Left lung (tissue), 10 donors: Measurements from ENCODE around the gene ATXN1. TPM values are rescaled to one million over a fixed set of nuclear protein-coding genes. Genes with fewer than 3 reads are reported as not detected.
A peak's percentile ranks its signal among the peaks of the same experiment; 100 is the strongest.

Experiments used
- ATAC-seq: fragments of 200-7000 bp; cut with Tn5 transposase; one replicate; pipeline ENCODE4 v1.9.1; 2020; ENCODE audit warnings: moderate library complexity
- DNase-seq, 4 donors: peaks; one replicate each; pipeline ENCODE4 v3.0.0-alpha.2; 2013 to 2020
- H3K27ac ChIP-seq, 2 donors: fragments of 200-600 bp; sonication (generic) in 1 of 2; one replicate each; pipeline versions ENCODE4 v1.5.0 to v1.8.0; 2020 to 2021
- H3K27me3 ChIP-seq, 2 donors: fragments of 200-600 bp; sonication (generic) in 1 of 2; one replicate each; pipeline versions ENCODE4 v1.5.0 to v1.8.0; 2020 to 2021
- H3K36me3 ChIP-seq, 2 donors: fragments of 200-600 bp; sonication (generic) in 1 of 2; one replicate each; pipeline versions ENCODE4 v1.5.0 to v1.8.0; 2020 to 2021
- H3K4me1 ChIP-seq, 2 donors: fragments of 200-600 bp; one replicate each; pipeline ENCODE4 v1.8.0; 2021
- H3K4me3 ChIP-seq, 2 donors: fragments of 200-600 bp; sonication (generic) in 1 of 2; one replicate each; pipeline versions ENCODE4 v1.5.0 to v1.8.0; 2020 to 2021; ENCODE audit warnings: mild to moderate bottlenecking in 1 of 2
- H3K9me3 ChIP-seq, 2 donors: fragments of 200-600 bp; sonication (generic) in 1 of 2; one replicate each; pipeline versions ENCODE4 v1.5.0 to v1.8.0; 2020 to 2021
- intact Hi-C, 2 donors: fragments of 100-400 bp; cut with DNase I; formaldehyde crosslinking; loops; one replicate each; pipeline versions ENCODE4 v1.11.2 to v1.14.2; 2022
- polyA plus RNA-seq, 6 donors: library from polyadenylated mRNA; unstranded; fragments of 120-200 nt; gene quantifications; one replicate each; pipeline ENCODE4 v1.2.1, GENCODE V29; 2013; ENCODE audit not compliant: insufficient read length in 6 of 6
- total RNA-seq, 2 donors: library from RNA; stranded (reverse); fragmentation: NEBNext Ultra II Directional; extraction: Animal tissue kit (Norgen Biotek cat#: 25700); gene quantifications; one replicate each; pipeline ENCODE4 v1.2.1, GENCODE V29; 2021
- TF ChIP-seq, protein P1 (sequence below), 2 donors: fragments of 200-600 bp; sonication (generic) in 1 of 2; IDR thresholded peaks; one replicate each; pipeline versions ENCODE4 v1.5.0 to v1.8.0; 2021; ENCODE audit warnings: antibody characterized with exemption in 2 of 2
- donor health status: DM: no; HTN: yes; CAD: no.
- donor health status: DM: no; HTN: no; CAD: no.

ATXN1 gene
- total and polyA plus RNA-seq, 8 donors, result 23.3 to 67.4 (median 27.3) TPM

DNA sequence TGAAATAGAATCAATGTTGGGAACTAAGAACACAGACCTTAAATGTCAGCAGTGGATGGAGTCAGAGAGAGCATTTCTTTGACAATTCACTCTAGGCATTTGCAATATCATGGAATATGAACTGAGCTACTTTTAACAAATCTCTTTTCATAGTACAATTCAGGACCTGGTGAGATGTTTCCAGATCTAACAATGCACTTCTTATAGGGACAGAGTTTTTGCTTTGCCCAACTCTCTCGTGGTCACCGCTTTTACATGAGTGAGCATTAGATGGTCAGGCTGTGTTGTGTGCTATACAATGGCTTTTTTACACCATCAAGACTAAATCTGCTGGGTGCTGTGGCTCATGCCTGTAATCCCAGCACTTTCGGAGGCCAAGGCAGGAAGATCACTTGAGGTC is 233.6 kb downstream of the ATXN1 start:
- H3K27ac ChIP-seq, result no peak overlapping the region
- intact Hi-C loops, result no loop called here
- TF ChIP-seq, protein P1, sequence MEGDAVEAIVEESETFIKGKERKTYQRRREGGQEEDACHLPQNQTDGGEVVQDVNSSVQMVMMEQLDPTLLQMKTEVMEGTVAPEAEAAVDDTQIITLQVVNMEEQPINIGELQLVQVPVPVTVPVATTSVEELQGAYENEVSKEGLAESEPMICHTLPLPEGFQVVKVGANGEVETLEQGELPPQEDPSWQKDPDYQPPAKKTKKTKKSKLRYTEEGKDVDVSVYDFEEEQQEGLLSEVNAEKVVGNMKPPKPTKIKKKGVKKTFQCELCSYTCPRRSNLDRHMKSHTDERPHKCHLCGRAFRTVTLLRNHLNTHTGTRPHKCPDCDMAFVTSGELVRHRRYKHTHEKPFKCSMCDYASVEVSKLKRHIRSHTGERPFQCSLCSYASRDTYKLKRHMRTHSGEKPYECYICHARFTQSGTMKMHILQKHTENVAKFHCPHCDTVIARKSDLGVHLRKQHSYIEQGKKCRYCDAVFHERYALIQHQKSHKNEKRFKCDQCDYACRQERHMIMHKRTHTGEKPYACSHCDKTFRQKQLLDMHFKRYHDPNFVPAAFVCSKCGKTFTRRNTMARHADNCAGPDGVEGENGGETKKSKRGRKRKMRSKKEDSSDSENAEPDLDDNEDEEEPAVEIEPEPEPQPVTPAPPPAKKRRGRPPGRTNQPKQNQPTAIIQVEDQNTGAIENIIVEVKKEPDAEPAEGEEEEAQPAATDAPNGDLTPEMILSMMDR (IDR thresholded peaks at IDR 0.05), result no peak

DNA sequence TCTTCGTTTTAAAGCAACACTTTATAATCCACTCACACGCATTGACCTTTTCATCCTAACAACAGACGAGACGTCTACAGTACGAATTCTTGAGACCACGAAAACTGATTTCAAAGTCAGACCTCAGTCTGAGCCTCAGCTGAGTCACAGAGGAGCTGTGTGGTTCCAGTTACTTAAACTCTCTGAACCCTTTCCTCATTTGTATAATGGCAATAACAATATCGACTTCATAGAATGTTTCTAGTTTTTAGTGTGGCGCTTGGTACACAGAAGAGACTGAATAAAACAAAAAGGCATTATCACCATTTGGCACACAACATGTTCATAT is 236.9 kb downstream of the ATXN1 start:
- peaks cover 0 to 29% of the 10 kb centered on the region in 2 donors for H3K36me3 ChIP-seq
- ATAC-seq (peak; percentile 67), DNase-seq (no peak)
- H3K4me1 ChIP-seq, result no peaks in the 10 kb centered on the region
- intact Hi-C loops, result no loop called here
- no peak overlapping the region for H3K27ac ChIP-seq
- no peaks in the 10 kb centered on the region for H3K27me3 ChIP-seq
- TF ChIP-seq, protein P1 (IDR thresholded peaks at IDR 0.05), result no peak
- no peaks in the 10 kb centered on the region for H3K9me3 ChIP-seq
- H3K4me3 ChIP-seq, result no peak overlapping the region

More for the DNA sequence above, 233.6 kb downstream of the ATXN1 start:
- DNase-seq (no peak), ATAC-seq (no peak)
- Histone ChIP-seq H3K4me3 (no peak overlapping the region), H3K9me3 (no peaks in the 10 kb centered on the region), H3K4me1 (no peaks in the 10 kb centered on the region), H3K27me3 (no peaks in the 10 kb centered on the region), H3K36me3 (peaks cover 0 to 7% of the 10 kb centered on the region in 2 donors)

DNA sequence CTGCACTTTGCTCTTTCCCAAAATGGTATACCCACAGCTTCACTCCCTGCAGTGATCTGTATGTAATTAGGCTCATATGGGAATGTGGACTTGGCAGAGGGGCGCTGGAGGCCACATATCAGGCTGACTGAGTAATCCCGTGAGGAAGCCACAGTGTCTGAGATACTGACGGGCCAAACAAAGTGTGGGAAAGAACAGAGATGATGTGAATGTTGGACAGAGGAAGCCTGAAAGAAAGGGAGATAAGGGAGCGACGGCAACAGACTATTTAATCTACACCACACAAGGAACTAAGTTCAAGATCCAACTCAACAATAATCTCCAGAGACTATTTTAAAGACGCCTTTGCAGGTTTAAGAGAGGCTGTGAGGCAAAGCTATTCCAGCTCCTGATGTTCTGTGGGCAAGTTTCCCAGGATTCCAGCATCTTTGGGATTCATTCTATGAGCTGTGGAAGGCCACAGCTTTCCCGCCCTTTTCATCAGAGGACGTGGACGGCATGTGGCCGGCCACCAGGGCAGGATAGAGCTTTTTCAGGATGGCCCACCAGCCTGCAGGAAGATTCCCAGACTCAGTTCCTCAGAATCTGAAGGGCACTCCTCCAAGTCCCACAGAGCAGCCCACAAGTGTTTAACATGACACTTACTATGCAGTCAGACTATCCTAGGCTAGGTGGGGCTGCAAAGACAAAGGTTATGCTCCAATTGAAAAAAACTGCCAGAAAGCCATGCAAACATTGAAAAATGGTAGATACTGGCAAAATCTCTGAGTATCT is 237.5 kb downstream of the ATXN1 start:
- intact Hi-C loops, result no loop called here
- no peaks in the 10 kb centered on the region for H3K9me3 ChIP-seq
- no peaks in the 10 kb centered on the region for H3K27me3 ChIP-seq
- H3K36me3 ChIP-seq, result peaks cover 0 to 29% of the 10 kb centered on the region in 2 donors
- no peak overlapping the region for H3K4me3 ChIP-seq
- no peak overlapping the region for H3K27ac ChIP-seq
- TF ChIP-seq, protein P1 (IDR thresholded peaks at IDR 0.05), result no peak
- ATAC-seq, result peak; percentile 72
- peak in 1 of 4 donors; percentile 28 for DNase-seq
- no peaks in the 10 kb centered on the region for H3K4me1 ChIP-seq

DNA sequence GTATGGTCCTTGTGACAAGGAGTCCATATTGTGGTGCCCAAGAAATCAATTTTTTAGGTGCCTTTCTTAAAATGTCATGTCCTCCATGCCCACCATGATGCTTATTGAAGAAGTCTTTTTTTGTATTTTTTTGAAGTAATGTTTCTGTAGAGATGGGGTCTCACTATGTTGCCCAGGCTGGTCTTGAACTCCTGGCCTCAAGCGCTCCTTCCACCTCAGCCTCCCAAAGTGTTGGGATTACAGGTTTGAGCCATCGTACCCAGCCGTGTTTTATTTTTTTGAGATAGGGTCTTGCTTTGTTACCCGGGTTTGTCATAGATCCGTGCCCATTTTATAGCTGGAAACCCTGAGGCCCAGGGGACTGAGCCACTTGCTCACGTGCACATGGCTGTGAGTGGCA is 238.3 kb downstream of the ATXN1 start:
- no peak overlapping the region for H3K27ac ChIP-seq
- no peaks in the 10 kb centered on the region for H3K9me3 ChIP-seq
- DNase-seq, result no peak
- peaks cover 0 to 29% of the 10 kb centered on the region in 2 donors for H3K36me3 ChIP-seq
- H3K4me3 ChIP-seq, result no peak overlapping the region
- intact Hi-C loops, result no loop called here
- H3K4me1 ChIP-seq, result peaks cover 0 to 3% of the 10 kb centered on the region in 2 donors
- TF ChIP-seq, protein P1 (IDR thresholded peaks at IDR 0.05), result no peak
- H3K27me3 ChIP-seq, result no peaks in the 10 kb centered on the region
- ATAC-seq, result no peak

DNA sequence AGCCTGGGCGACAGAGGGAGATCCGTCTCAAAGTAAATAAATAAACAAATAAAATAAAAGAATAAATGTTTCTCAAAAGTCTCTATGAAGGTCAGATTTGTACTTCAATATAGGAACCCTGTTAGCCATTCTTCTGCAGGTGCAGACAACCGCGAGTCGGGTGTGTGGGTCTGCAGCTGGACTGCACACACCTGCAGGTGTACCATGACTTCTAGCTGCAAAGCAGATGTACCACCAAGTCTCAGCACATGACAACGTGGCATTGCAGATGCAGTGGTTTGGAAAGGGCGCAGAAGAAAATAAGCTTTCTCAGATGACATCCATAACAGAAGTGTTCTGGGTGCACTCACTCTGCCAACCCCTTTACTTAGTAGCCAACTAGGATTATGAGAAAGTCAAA is 239.7 kb downstream of the ATXN1 start:
- Histone ChIP-seq H3K36me3 (peaks cover 0 to 29% of the 10 kb centered on the region in 2 donors), H3K9me3 (no peaks in the 10 kb centered on the region), H3K27me3 (no peaks in the 10 kb centered on the region), H3K4me3 (no peak overlapping the region), H3K4me1 (peaks cover 0 to 6% of the 10 kb centered on the region in 2 donors), H3K27ac (no peak overlapping the region)
- intact Hi-C loops, result no loop called here
- TF ChIP-seq, protein P1 (IDR thresholded peaks at IDR 0.05), result no peak
- ATAC-seq, result no peak
- peak in 1 of 4 donors; percentile 25 for DNase-seq
